Lower leg skin (tissue), 4 donors: ENCODE measurements around the gene TBXAS1. TPM values are rescaled to one million over a fixed set of nuclear protein-coding genes. Genes with fewer than 3 reads are reported as not detected.

Source experiments
- DNase-seq, 2 donors: peaks; one replicate each; pipeline ENCODE4 v3.0.0-alpha.2; 2019; ENCODE audit warnings: low spot score in 2 of 2
- H3K4me3 ChIP-seq: fragments of 200-600 bp; sonication (generic); 2 replicates; pipeline ENCODE4 v1.5.1; 2017; ENCODE audit warnings: mild to moderate bottlenecking, low read depth; ENCODE audit not compliant: poor library complexity, severe bottlenecking
- POLR2A ChIP-seq, 2 donors: fragments of 450-650 bp; IDR thresholded peaks; one replicate each; pipeline ENCODE4 v1.6.1; 2016 to 2017; ENCODE audit warnings: antibody characterized with exemption in 2 of 2, mild to moderate bottlenecking in 1 of 2, moderate library complexity in 1 of 2
- WGBS, 2 donors: methylation state at CpG; one replicate each; pipeline ENCODE4 v1.1.5; 2018; 5-methylcytosine and 5-hydroxymethylcytosine counted together
- intact Hi-C: fragments of 100-400 bp; cut with DNase I; formaldehyde crosslinking; loops from one replicate; pipeline ENCODE4 v1.15.0; 2023; ENCODE audit warnings: low total_unique reads
- total RNA-seq, 4 donors: library from RNA; depleted of rRNA; stranded (reverse); fragments of >200 nt; gene quantifications; one replicate each; pipeline ENCODE4 v1.1.0, GENCODE V29; 2016
- TF ChIP-seq, protein P1 (sequence below), 3 donors: fragments of 450-650 bp; IDR thresholded peaks; one replicate each; pipeline ENCODE4 v1.5.1; 2016; ENCODE audit warnings: antibody characterized with exemption in 3 of 3, mild to moderate bottlenecking in 3 of 3, moderate library complexity in 2 of 3

The TBXAS1 gene
- total RNA-seq, 4 donors from 2014 or later = 0.91 to 9.9 (median 2.4) TPM

DNA sequence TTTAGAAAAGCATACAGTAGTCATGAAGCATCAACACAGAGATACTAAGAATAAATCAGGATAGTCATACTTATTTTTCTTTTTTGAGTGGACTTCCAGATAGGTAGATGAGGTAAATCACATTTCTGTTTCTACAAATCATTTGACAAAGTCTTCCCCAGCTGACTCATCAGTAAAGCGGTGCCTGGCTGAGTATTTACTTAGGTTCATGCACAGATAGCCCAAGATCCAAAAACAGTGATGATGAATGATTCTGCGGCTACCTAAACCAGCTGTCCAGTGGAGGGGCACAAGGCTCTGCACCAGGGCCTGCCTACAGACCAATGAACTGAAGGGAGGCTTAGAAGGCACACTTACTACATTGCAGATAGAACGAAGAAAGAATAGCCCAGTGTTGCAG, 120.6 kb downstream of the TBXAS1 start:
- intact Hi-C loops = no loop called here
- WGBS, 2 donors = 93 to 99% methylated on average over 3 of the region's 3 CpGs
- TF ChIP-seq, protein P1, sequence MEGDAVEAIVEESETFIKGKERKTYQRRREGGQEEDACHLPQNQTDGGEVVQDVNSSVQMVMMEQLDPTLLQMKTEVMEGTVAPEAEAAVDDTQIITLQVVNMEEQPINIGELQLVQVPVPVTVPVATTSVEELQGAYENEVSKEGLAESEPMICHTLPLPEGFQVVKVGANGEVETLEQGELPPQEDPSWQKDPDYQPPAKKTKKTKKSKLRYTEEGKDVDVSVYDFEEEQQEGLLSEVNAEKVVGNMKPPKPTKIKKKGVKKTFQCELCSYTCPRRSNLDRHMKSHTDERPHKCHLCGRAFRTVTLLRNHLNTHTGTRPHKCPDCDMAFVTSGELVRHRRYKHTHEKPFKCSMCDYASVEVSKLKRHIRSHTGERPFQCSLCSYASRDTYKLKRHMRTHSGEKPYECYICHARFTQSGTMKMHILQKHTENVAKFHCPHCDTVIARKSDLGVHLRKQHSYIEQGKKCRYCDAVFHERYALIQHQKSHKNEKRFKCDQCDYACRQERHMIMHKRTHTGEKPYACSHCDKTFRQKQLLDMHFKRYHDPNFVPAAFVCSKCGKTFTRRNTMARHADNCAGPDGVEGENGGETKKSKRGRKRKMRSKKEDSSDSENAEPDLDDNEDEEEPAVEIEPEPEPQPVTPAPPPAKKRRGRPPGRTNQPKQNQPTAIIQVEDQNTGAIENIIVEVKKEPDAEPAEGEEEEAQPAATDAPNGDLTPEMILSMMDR (IDR thresholded peaks at IDR 0.05) = no peak
- no peak for TF ChIP-seq POLR2A (IDR thresholded peaks at IDR 0.05)
- no peak for DNase-seq
- H3K4me3 ChIP-seq = no peak overlapping the region

DNA sequence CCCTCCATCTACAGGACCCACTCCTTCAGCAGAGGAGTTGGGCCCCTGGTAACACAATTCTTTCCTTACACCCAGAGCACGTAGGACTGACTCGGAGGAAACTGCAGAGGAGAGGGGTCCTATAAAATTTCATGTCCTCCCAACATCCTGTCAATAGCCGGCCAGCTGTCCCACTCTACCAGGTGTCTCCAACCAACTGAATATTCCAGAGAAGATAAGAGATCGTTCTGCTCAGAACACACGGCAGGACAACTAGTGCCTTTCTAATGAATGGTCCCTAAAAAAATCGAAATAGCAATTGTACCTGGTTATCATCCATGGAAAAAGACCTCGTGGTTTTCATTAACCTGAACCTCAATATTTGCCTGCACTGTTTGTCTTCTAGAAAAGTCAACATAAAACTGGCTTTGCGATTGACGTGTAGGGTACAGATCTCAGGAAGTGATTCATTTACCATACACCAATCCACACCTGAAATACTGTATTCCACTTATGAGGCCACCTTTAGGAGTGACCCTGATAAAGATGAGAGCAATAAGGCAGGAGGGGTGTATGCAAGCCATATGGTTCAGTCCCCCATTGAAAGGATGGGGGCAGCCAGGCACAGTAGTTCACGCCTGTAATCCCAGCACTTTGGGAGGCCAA, 121.9 kb downstream of the TBXAS1 start:
- intact Hi-C loops = no loop called here
- no peak for TF ChIP-seq POLR2A (IDR thresholded peaks at IDR 0.05)
- TF ChIP-seq, protein P1 (IDR thresholded peaks at IDR 0.05) = no peak
- H3K4me3 ChIP-seq = no peak overlapping the region
- no peak for DNase-seq
- 91 to 92% methylated on average over 10 of the region's 10 CpGs for WGBS, 2 donors

DNA sequence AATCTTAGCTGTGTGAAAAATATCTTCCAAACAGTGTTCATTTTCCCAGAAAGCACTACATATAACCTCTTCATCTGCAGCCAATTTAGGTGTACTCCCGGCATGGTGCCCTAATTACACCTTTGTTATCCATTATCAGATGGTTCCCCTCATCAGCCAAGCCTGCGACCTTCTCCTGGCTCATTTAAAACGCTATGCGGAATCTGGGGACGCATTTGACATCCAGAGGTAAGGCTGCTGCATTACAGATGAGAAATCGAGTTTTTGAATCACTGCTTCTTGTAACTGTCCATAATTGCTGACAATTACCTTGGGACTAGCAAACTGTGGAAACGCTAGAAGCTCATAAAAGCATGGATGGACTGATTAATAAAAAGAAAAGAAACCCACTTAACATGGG, 124.2 kb downstream of the TBXAS1 start:
- TF ChIP-seq, protein P1 (IDR thresholded peaks at IDR 0.05) = no peak
- no peak for TF ChIP-seq POLR2A (IDR thresholded peaks at IDR 0.05)
- intact Hi-C loops = no loop called here
- H3K4me3 ChIP-seq = no peak overlapping the region
- DNase-seq = no peak
- WGBS, 2 donors = 77% methylated on average over 7 of the region's 7 CpGs

DNA sequence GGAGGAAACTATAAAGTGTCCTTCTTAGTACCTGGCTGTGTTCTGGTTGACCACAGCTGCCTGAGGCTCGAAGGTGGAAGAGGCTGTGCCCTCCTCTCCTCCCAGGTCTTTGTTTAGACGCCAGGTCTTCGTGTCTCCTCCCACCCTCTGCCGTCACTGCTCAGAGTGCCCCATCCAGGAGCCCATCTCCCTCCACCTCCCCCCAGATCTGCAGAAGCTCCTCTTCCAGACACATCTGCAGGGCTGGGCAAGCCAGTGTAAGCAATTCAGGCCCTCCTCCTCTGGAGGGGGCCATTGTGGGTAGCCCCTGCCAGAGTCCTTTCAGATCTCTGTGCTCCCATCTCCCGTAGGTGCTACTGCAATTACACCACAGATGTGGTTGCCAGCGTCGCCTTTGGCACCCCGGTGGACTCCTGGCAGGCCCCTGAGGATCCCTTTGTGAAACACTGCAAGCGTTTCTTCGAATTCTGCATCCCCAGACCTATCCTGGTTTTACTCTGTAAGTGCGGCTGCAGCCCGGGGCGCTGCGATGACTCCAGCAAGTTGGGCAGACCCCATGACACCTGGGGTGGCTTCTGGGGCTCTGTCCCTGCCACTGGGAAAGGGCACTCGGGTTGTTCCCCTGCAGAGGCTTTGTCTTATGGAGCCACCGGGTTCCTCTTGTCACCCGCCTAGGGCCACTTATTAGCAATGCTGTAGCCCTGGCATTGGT, 126.2 kb downstream of the TBXAS1 start:
- H3K4me3 ChIP-seq = no peak overlapping the region
- WGBS, 2 donors = 77 to 78% methylated on average over 17 of the region's 17 CpGs
- TF ChIP-seq, protein P1 (IDR thresholded peaks at IDR 0.05) = no peak
- no peak for TF ChIP-seq POLR2A (IDR thresholded peaks at IDR 0.05)
- intact Hi-C loops = no loop called here
- DNase-seq = peak in 1 of 2 donors; percentile 75

- TF ChIP-seq POLR2A (IDR thresholded peaks at IDR 0.05) = no peak
- TF ChIP-seq, protein P1 (IDR thresholded peaks at IDR 0.05) = no peak
- intact Hi-C loops = no loop called here
- H3K4me3 ChIP-seq = no peak overlapping the region
- DNase-seq = peak in 1 of 2 donors; percentile 56
- WGBS, 2 donors = 88 to 90% methylated on average over 14 of the region's 14 CpGs
These were observed 129.7 kb downstream of the TBXAS1 start for GRCh38 chr7:139958599-139959284.
